Measurements from ENCODE around the gene KIF5A.
"Not testable (repeated sequence)": the region's sequence is repeated elsewhere in the genome, so short reads cannot be mapped to it uniquely, and the experiment has no call there.

Gene KIF5A

GRCh38 chr12:57549909-57550640, at the start of gene KIF5A:
Gene KIF5A (plus strand): TSS chr12:57550044. CDS start chr12:57550272, 228 bp downstream.
- peak; percentile 79 for DNase-seq (ENCODE audit: low spot score)
- no peak for FAIRE-seq

- DNase-seq (ENCODE audit: low spot score) (no peak), FAIRE-seq (no peak)
Measured at GRCh38 chr12:57500213-57500612, 49.6 kb upstream of the KIF5A start.

GRCh38 chr12:57502311-57502969, 47.4 kb upstream of the KIF5A start:
- DNase-seq (ENCODE audit: low spot score); FAIRE-seq: not testable (repeated sequence)

- not testable (repeated sequence) for DNase-seq (ENCODE audit: low spot score); FAIRE-seq
Measured at GRCh38 chr12:57506541-57506940, 43.3 kb upstream of the KIF5A start.

- not testable (repeated sequence) for FAIRE-seq; DNase-seq (ENCODE audit: low spot score)
Measured at GRCh38 chr12:57507796-57508195, 42.0 kb upstream of the KIF5A start.

GRCh38 chr12:57511161-57511560, 38.7 kb upstream of the KIF5A start:
- FAIRE-seq (no peak), DNase-seq (ENCODE audit: low spot score) (no peak)

GRCh38 chr12:57511588-57512325, 38.1 kb upstream of the KIF5A start:
- FAIRE-seq: no peak
- DNase-seq (ENCODE audit: low spot score): no peak

- DNase-seq (ENCODE audit: low spot score) (no peak), FAIRE-seq (no peak)
Measured at GRCh38 chr12:57512665-57513064, 37.2 kb upstream of the KIF5A start.

- no peak for DNase-seq (ENCODE audit: low spot score)
- FAIRE-seq: no peak
Measured at GRCh38 chr12:57513266-57513665, 36.6 kb upstream of the KIF5A start.

- not testable (repeated sequence) for DNase-seq (ENCODE audit: low spot score); FAIRE-seq
Measured at GRCh38 chr12:57513677-57514076, 36.2 kb upstream of the KIF5A start.

- not testable (repeated sequence) for FAIRE-seq; DNase-seq (ENCODE audit: low spot score)
Measured at GRCh38 chr12:57514246-57514645, 35.6 kb upstream of the KIF5A start.

GRCh38 chr12:57514720-57515407, 35.0 kb upstream of the KIF5A start:
- FAIRE-seq: no peak
- no peak for DNase-seq (ENCODE audit: low spot score)

- FAIRE-seq (no peak), DNase-seq (ENCODE audit: low spot score) (no peak)
Measured at GRCh38 chr12:57515408-57515933, 34.4 kb upstream of the KIF5A start.

GRCh38 chr12:57515934-57516541, 33.8 kb upstream of the KIF5A start:
- DNase-seq (ENCODE audit: low spot score) (no peak), FAIRE-seq (no peak)

- DNase-seq (ENCODE audit: low spot score) (no peak), FAIRE-seq (no peak)
Measured at GRCh38 chr12:57516617-57517153, 33.2 kb upstream of the KIF5A start.

GRCh38 chr12:57517187-57517586, 32.7 kb upstream of the KIF5A start:
- FAIRE-seq: no peak
- DNase-seq (ENCODE audit: low spot score): no peak

GRCh38 chr12:57517718-57518117, 32.1 kb upstream of the KIF5A start:
- not testable (repeated sequence) for DNase-seq (ENCODE audit: low spot score); FAIRE-seq

GRCh38 chr12:57518176-57518919, 31.5 kb upstream of the KIF5A start:
- FAIRE-seq (no peak), DNase-seq (ENCODE audit: low spot score) (no peak)

GRCh38 chr12:57518920-57519795, 30.7 kb upstream of the KIF5A start:
- DNase-seq (ENCODE audit: low spot score) (no peak), FAIRE-seq (no peak)

All from urothelium cell line (cell line).